ENCODE measurements around the gene ANK3. TPM values are rescaled to one million over a fixed set of nuclear protein-coding genes. Genes with fewer than 3 reads are reported as not detected.

The ANK3 gene
- total RNA-seq, 1 donor from 2014 or later = 65.3 TPM

- Histone ChIP-seq H3K4me3 (no peak overlapping the region), H3K4me1 (peaks cover 24% of the 10 kb centered on the region), H3K27me3 (no peaks in the 10 kb centered on the region), H3K9me3 (no peaks in the 10 kb centered on the region), H3K27ac (no peak overlapping the region), H3K36me3 (no peaks in the 10 kb centered on the region)
- no peak for DNase-seq (ENCODE audit: extremely low spot score in 2 of 2)
- TF ChIP-seq POLR2A (IDR thresholded peaks at IDR 0.05) (no peak), CTCF (IDR thresholded peaks at IDR 0.05) (no peak), POLR2AphosphoS5 (IDR thresholded peaks at IDR 0.05; ENCODE audit: insufficient read depth in 1 of 2, low read depth in 1 of 2) (no peak)
- intact Hi-C loops (cut with DNase I) = no loop called here
Measured at GRCh38 chr10:60138026-60138425, 251.6 kb downstream of the ANK3 start.

- intact Hi-C loops (cut with DNase I) = no loop called here
- no peak for TF ChIP-seq POLR2AphosphoS5 (IDR thresholded peaks at IDR 0.05; ENCODE audit: insufficient read depth in 1 of 2, low read depth in 1 of 2)
- TF ChIP-seq POLR2A (IDR thresholded peaks at IDR 0.05) = no peak
- no peak for TF ChIP-seq CTCF (IDR thresholded peaks at IDR 0.05)
- H3K27me3 ChIP-seq = no peaks in the 10 kb centered on the region
- no peaks in the 10 kb centered on the region for H3K9me3 ChIP-seq
- no peak overlapping the region for H3K27ac ChIP-seq
- H3K4me1 ChIP-seq = peaks cover 19% of the 10 kb centered on the region
- H3K36me3 ChIP-seq = no peaks in the 10 kb centered on the region
- DNase-seq (ENCODE audit: extremely low spot score in 2 of 2) = no peak
- H3K4me3 ChIP-seq = no peak overlapping the region
Measured at GRCh38 chr10:60137292-60137992, 252.2 kb downstream of the ANK3 start.

- TF ChIP-seq POLR2AphosphoS5 (IDR thresholded peaks at IDR 0.05; ENCODE audit: insufficient read depth in 1 of 2, low read depth in 1 of 2) = no peak
- TF ChIP-seq CTCF (IDR thresholded peaks at IDR 0.05) = no peak
- TF ChIP-seq POLR2A (IDR thresholded peaks at IDR 0.05) = no peak
- intact Hi-C loops (cut with DNase I) = no loop called here
- no peak overlapping the region for H3K27ac ChIP-seq
- no peaks in the 10 kb centered on the region for H3K9me3 ChIP-seq
- peaks cover 8% of the 10 kb centered on the region for H3K4me1 ChIP-seq
- H3K4me3 ChIP-seq = no peak overlapping the region
- no peaks in the 10 kb centered on the region for H3K27me3 ChIP-seq
- DNase-seq (ENCODE audit: extremely low spot score in 2 of 2) = no peak
- peaks cover 0 to 4% of the 10 kb centered on the region in 2 donors for H3K36me3 ChIP-seq
Measured at GRCh38 chr10:60135020-60135419, 254.7 kb downstream of the ANK3 start.

- no peak for TF ChIP-seq CTCF (IDR thresholded peaks at IDR 0.05)
- TF ChIP-seq POLR2AphosphoS5 (IDR thresholded peaks at IDR 0.05; ENCODE audit: insufficient read depth in 1 of 2, low read depth in 1 of 2) = no peak
- no peak for TF ChIP-seq POLR2A (IDR thresholded peaks at IDR 0.05)
- Histone ChIP-seq H3K27me3 (no peaks in the 10 kb centered on the region), H3K4me1 (peaks cover 6% of the 10 kb centered on the region), H3K36me3 (peaks cover 0 to 4% of the 10 kb centered on the region in 2 donors), H3K27ac (no peak overlapping the region), H3K9me3 (no peaks in the 10 kb centered on the region), H3K4me3 (no peak overlapping the region)
- DNase-seq (ENCODE audit: extremely low spot score in 2 of 2) = no peak
- intact Hi-C loops (cut with DNase I) = no loop called here
Measured at GRCh38 chr10:60134548-60134947, 255.1 kb downstream of the ANK3 start.

- Histone ChIP-seq H3K9me3 (no peaks in the 10 kb centered on the region), H3K4me1 (no peaks in the 10 kb centered on the region), H3K27ac (no peak overlapping the region), H3K36me3 (peaks cover 0 to 4% of the 10 kb centered on the region in 2 donors), H3K4me3 (no peak overlapping the region), H3K27me3 (no peaks in the 10 kb centered on the region)
- no peak for DNase-seq (ENCODE audit: extremely low spot score in 2 of 2)
- TF ChIP-seq POLR2A (IDR thresholded peaks at IDR 0.05) (no peak), CTCF (IDR thresholded peaks at IDR 0.05) (no peak), POLR2AphosphoS5 (IDR thresholded peaks at IDR 0.05; ENCODE audit: insufficient read depth in 1 of 2, low read depth in 1 of 2) (no peak)
- intact Hi-C loops (cut with DNase I) = no loop called here
Measured at GRCh38 chr10:60130130-60130579, 259.5 kb downstream of the ANK3 start.

All from vagina (tissue), 2 donors.